DND-41 (cell line): ENCODE measurements around the gene SPATS2.

Experiments used
- ATAC-seq: fragments of 200-7000 bp; cut with Tn5 transposase; 3 replicates; pipeline ENCODE4 v1.9.1; 2021; ENCODE audit warnings: low read depth; ENCODE audit not compliant: insufficient read depth
- DNase-seq: peaks from one replicate; pipeline ENCODE4 v3.0.0-alpha.2; 2020
- H2AFZ ChIP-seq: 2 replicates; pipeline ENCODE4 v1.6.0; 2012; ENCODE audit warnings: low read depth, low read length
- H3K27ac ChIP-seq: 2 replicates; pipeline ENCODE4 v1.5.1; 2012; ENCODE audit warnings: low read length, inconsistent platforms
- H3K27me3 ChIP-seq: fragments of 200-600 bp; sonication (generic); 2 replicates; pipeline ENCODE4 v1.6.0; 2012; ENCODE audit warnings: low read length, mild to moderate bottlenecking, inconsistent platforms; ENCODE audit not compliant: insufficient read depth, poor library complexity
- H3K36me3 ChIP-seq: 2 replicates; pipeline ENCODE4 v1.5.1; 2012; ENCODE audit warnings: low read length, inconsistent platforms; ENCODE audit not compliant: insufficient read depth
- H3K4me1 ChIP-seq: 2 replicates; pipeline ENCODE4 v1.5.1; 2012; ENCODE audit warnings: mild to moderate bottlenecking, low read length; ENCODE audit not compliant: insufficient read depth
- H3K4me2 ChIP-seq: 2 replicates; pipeline ENCODE4 v1.6.0; 2012; ENCODE audit warnings: mild to moderate bottlenecking, moderate library complexity, low read length, inconsistent platforms; ENCODE audit not compliant: insufficient read depth
- H3K4me3 ChIP-seq, 2 experiments: fragments of 200-600 bp in 1 of 2; shearing (Covaris generic) in 1 of 2; 2 replicates each; pipeline ENCODE4 v1.5.1; 2012 to 2016; ENCODE audit warnings: inconsistent platforms in 2 of 2, low read length in 2 of 2, mild to moderate bottlenecking in 2 of 2, low read depth in 1 of 2, moderate library complexity in 1 of 2
- H3K79me2 ChIP-seq: 2 replicates; pipeline ENCODE4 v1.6.0; 2012; ENCODE audit warnings: low read length, inconsistent platforms; ENCODE audit not compliant: insufficient read depth
- H3K9ac ChIP-seq: 2 replicates; pipeline ENCODE4 v1.6.0; 2012; ENCODE audit warnings: low read depth, mild to moderate bottlenecking, inconsistent platforms, low read length, moderate library complexity
- H3K9me3 ChIP-seq: 2 replicates; pipeline ENCODE4 v1.5.1; 2012; ENCODE audit warnings: low read length, moderate library complexity, mild to moderate bottlenecking, inconsistent platforms; ENCODE audit not compliant: insufficient read depth, severe bottlenecking
- H4K20me1 ChIP-seq: 2 replicates; pipeline ENCODE4 v1.6.0; 2012; ENCODE audit warnings: low read length; ENCODE audit not compliant: insufficient read depth
- EZH2 ChIP-seq: IDR thresholded peaks from 3 replicates; pipeline ENCODE4 v1.6.1; 2012; ENCODE audit warnings: borderline replicate concordance, low read depth, mild to moderate bottlenecking, moderate library complexity, low read length, inconsistent platforms; ENCODE audit not compliant: severe bottlenecking
- TF ChIP-seq, protein P1 (sequence below): IDR thresholded peaks from 2 replicates; pipeline ENCODE4 v1.5.1; 2012; ENCODE audit warnings: borderline replicate concordance, low read length, moderate library complexity, mild to moderate bottlenecking; ENCODE audit not compliant: poor library complexity, severe bottlenecking; ENCODE audit errors: extremely low read depth

Gene SPATS2

DNA sequence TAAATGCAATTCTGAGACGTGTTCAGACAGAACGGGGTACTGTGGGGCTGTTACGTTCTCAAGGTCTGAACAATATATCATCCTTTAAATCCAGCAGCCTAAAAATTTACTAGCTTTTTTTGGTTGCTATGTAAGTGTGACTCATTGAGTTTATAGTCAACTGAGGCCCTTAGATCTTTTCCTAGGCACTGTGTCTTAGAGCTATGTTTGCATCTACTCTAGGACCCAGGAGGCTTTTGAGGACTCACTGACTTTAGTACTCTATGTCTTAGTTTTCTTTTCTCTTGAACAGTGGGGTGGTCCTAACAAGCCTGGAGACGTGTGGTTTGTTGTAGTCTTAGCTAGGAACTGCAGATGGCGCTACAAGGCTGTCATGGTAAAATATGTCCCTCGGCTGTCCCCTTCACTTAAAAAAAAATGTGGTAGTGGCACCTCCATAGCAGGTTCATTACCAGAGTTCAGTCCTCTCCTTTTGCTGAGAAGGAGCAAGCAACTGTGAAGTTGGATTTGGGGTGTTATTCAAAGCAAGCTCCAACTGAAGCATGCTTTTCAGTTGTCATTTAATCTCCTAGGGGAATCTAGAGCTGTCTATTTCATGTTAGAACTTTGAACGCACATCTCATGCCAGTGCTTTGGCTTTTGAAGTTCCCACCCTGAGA lies 8.7 kb upstream of the SPATS2 start:
- no peak overlapping the region for H3K9ac ChIP-seq
- TF ChIP-seq, protein P1, sequence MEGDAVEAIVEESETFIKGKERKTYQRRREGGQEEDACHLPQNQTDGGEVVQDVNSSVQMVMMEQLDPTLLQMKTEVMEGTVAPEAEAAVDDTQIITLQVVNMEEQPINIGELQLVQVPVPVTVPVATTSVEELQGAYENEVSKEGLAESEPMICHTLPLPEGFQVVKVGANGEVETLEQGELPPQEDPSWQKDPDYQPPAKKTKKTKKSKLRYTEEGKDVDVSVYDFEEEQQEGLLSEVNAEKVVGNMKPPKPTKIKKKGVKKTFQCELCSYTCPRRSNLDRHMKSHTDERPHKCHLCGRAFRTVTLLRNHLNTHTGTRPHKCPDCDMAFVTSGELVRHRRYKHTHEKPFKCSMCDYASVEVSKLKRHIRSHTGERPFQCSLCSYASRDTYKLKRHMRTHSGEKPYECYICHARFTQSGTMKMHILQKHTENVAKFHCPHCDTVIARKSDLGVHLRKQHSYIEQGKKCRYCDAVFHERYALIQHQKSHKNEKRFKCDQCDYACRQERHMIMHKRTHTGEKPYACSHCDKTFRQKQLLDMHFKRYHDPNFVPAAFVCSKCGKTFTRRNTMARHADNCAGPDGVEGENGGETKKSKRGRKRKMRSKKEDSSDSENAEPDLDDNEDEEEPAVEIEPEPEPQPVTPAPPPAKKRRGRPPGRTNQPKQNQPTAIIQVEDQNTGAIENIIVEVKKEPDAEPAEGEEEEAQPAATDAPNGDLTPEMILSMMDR, result peak; percentile 89
- no peak for TF ChIP-seq EZH2
- H3K79me2 ChIP-seq, result no peaks in the 10 kb centered on the region
- no peak overlapping the region for H3K4me2 ChIP-seq
- no peak overlapping the region for H2AFZ ChIP-seq
- no peak overlapping the region for H3K27ac ChIP-seq
- H3K4me1 ChIP-seq, result peaks cover 6% of the 10 kb centered on the region
- H3K27me3 ChIP-seq, result no peaks in the 10 kb centered on the region
- peak; percentile 76 for DNase-seq
- peak; percentile 99 for ATAC-seq
- H3K4me3 ChIP-seq, result no peak overlapping the region
- H3K9me3 ChIP-seq, result no peaks in the 10 kb centered on the region
- H3K36me3 ChIP-seq, result no peaks in the 10 kb centered on the region
- H4K20me1 ChIP-seq, result no peaks in the 10 kb centered on the region

DNA sequence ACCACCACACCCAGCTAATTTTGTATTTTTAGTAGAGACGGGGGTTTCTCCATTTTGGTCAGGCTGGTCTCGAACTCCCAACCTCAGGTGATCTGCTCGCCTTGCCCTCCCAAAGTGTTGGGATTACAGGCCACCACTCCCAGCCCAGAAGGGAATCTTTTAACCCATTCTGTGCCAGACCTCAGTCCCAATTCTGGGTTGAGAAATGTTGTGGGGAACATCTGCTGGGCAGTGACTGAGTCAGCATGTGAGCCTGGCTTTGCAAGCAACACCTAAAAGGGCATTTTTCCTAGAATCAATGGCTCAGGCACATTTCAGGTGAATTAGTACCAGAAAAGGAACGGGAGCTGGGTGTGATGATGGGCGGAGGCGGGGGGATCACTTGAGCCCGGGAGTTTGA lies 7.6 kb upstream of the SPATS2 start:
- Histone ChIP-seq H3K9ac (no peak overlapping the region), H3K27ac (no peak overlapping the region), H3K9me3 (no peaks in the 10 kb centered on the region), H3K27me3 (no peaks in the 10 kb centered on the region), H3K4me2 (no peak overlapping the region), H3K4me1 (peaks cover 6% of the 10 kb centered on the region), H3K79me2 (no peaks in the 10 kb centered on the region), H3K36me3 (no peaks in the 10 kb centered on the region), H4K20me1 (no peaks in the 10 kb centered on the region), H3K4me3 (no peak overlapping the region), H2AFZ (no peak overlapping the region)
- TF ChIP-seq, protein P1, result no peak
- no peak for TF ChIP-seq EZH2
- no peak for ATAC-seq
- DNase-seq, result no peak

DNA sequence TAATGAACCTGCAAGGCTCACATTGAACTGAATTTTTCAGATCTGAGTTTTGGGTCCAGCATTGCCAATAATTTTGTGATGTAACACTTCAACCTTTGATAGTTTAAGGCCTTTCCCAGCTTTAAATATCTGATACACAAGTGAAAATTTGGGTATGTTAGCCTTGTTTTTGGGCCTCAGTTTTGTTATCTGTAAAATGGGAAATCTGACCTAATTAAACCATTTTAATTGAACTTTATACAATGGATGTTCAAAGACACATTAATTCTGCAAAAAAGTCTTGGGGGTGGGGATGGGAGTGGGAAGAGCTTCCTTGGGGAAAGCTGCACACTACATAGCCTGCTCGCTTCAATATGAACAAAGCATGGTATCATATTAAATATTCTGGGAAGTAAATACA lies 5.2 kb upstream of the SPATS2 start:
- no peak for DNase-seq
- Histone ChIP-seq H3K27me3 (no peaks in the 10 kb centered on the region), H4K20me1 (no peaks in the 10 kb centered on the region), H3K27ac (no peak overlapping the region), H3K4me3 (no peak overlapping the region), H3K36me3 (no peaks in the 10 kb centered on the region; the same call in 1 of the 2 replicates), H2AFZ (no peak overlapping the region), H3K9ac (no peak overlapping the region), H3K79me2 (peaks cover 10% of the 10 kb centered on the region), H3K9me3 (no peaks in the 10 kb centered on the region), H3K4me2 (no peak overlapping the region), H3K4me1 (peaks cover 19% of the 10 kb centered on the region)
- TF ChIP-seq EZH2, result no peak
- TF ChIP-seq, protein P1, result no peak
- ATAC-seq, result no peak
